Measurements from ENCODE around the gene CAPN8. TPM values are rescaled to one million over a fixed set of nuclear protein-coding genes. Genes with fewer than 3 reads are reported as not detected.

The CAPN8 gene
- total RNA-seq, 1 experiment from 2014 or later: 0.54 TPM

DNA sequence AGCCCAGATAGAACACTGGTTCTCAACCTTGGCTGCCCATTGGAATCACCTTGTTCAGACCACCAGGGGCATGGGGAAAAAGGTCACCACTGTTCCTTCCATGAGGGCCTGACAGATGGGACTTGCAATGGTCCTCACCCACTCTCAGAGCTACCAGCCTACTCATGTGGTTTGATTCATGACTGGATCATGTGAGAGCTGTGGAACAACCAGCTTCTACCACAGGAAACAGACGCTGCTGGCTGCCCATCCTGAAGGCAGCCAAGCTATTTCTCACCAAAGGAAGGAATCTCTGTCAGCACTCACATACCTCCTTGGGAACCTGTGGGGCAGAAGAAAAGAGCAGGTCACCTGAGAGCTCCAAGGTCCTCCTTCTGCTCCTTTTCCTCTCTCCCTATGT lies 53.6 kb downstream of the CAPN8 start:
- no peaks in the 10 kb centered on the region for H3K79me2 ChIP-seq (ENCODE audit: insufficient read depth, low read length)
- no peaks in the 10 kb centered on the region for H3K27me3 ChIP-seq (ENCODE audit: insufficient read depth, low read length)
- ChIA-PET RAD21 (ENCODE audit: low non-redundant PET in 1 of 2, low total read pairs in 2 of 2, uncharacterized antibody in 2 of 2, unreplicated experiment in 2 of 2) (no interaction called here), CTCF (interaction anchor here (0.9 to 6.4 kb wide), 2 partner anchors 16 to 55 kb away, joined by 3 to 78 read pairs; no protein-coding TSS in a partner anchor), POLR2A (no interaction called here)
- H2AFZ ChIP-seq (ENCODE audit: low read depth, low read length, poor library complexity, severe bottlenecking): no peak overlapping the region
- H3K36me3 ChIP-seq (ENCODE audit: control insufficient read depth in 1 of 2, insufficient read depth in 2 of 2, low read length in 2 of 2): no peaks in the 10 kb centered on the region
- DNase-seq (ENCODE audit: low read depth, low spot score) (no peak), ATAC-seq (no peak)
- no peak overlapping the region for H3K4me3 ChIP-seq (replicated peaks in 1 of 2; ENCODE audit: low read depth in 1 of 2, low read length in 2 of 2)
- H3K27ac ChIP-seq (ENCODE audit: low read depth, low read length): no peak overlapping the region
- TF ChIP-seq TCF7L2 (IDR thresholded peaks at IDR 0.05; ENCODE audit: borderline replicate concordance, extremely low read depth, insufficient read depth, insufficient read length): no peak
- no peak for TF ChIP-seq ZFX (IDR thresholded peaks at IDR 0.05)
- no peak for TF ChIP-seq ZBTB33 (IDR thresholded peaks at IDR 0.05; ENCODE audit: extremely low read depth, insufficient replicate concordance, low read length)
- TF ChIP-seq ELF1 (IDR thresholded peaks at IDR 0.05; ENCODE audit: borderline replicate concordance, low read depth): no peak
- no peak for TF ChIP-seq EZH2phosphoT487 (IDR thresholded peaks at IDR 0.05; ENCODE audit: borderline replicate concordance)
- no peak for TF ChIP-seq ZNF274 (IDR thresholded peaks at IDR 0.05; ENCODE audit: low read depth, low read length)
- TF ChIP-seq FOSL1 (IDR thresholded peaks at IDR 0.05; ENCODE audit: low read depth): no peak
- TF ChIP-seq EGR1 (IDR thresholded peaks at IDR 0.05; ENCODE audit: low read depth): no peak
- no peak for TF ChIP-seq RAD21 (IDR thresholded peaks at IDR 0.05; ENCODE audit: low read depth)
- TF ChIP-seq CEBPB (IDR thresholded peaks at IDR 0.05; ENCODE audit: low read depth): no peak
- TF ChIP-seq POLR2A (IDR thresholded peaks at IDR 0.05; ENCODE audit: borderline replicate concordance, extremely low read depth, insufficient read depth, insufficient read length): no peak
- TF ChIP-seq SRF (IDR thresholded peaks at IDR 0.05; ENCODE audit: low read depth): no peak
- TF ChIP-seq SP1 (IDR thresholded peaks at IDR 0.05; ENCODE audit: low read depth): no peak
- TF ChIP-seq SIN3A (IDR thresholded peaks at IDR 0.05; ENCODE audit: low read depth): no peak
- TF ChIP-seq, protein P1, sequence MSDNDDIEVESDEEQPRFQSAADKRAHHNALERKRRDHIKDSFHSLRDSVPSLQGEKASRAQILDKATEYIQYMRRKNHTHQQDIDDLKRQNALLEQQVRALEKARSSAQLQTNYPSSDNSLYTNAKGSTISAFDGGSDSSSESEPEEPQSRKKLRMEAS (IDR thresholded peaks at IDR 0.05): no peak
- no peak for TF ChIP-seq ATF3 (IDR thresholded peaks at IDR 0.05)
- H4K20me1 ChIP-seq (ENCODE audit: insufficient read depth): no peaks in the 10 kb centered on the region
- intact Hi-C loops (cut with micrococcal nuclease): no loop called here
- no peaks in the 10 kb centered on the region for H3K9me2 ChIP-seq (ENCODE audit: insufficient read depth)
- H3K4me1 ChIP-seq (ENCODE audit: control insufficient read depth in 1 of 2, insufficient read depth in 2 of 2, low read length in 2 of 2): no peaks in the 10 kb centered on the region
- H3K4me2 ChIP-seq (ENCODE audit: low read length): no peak overlapping the region
- no TSS peak for BruUV-seq (replicated peaks)
- H3K9ac ChIP-seq (ENCODE audit: low read length): no peak overlapping the region
- H3K9me3 ChIP-seq (ENCODE audit: control insufficient read depth in 1 of 2, insufficient read depth in 1 of 2, low read depth in 1 of 2, low read length in 2 of 2): no peaks in the 10 kb centered on the region
